Stimulated activated CD4-positive, alpha-beta T cell treated with anti-CD3 and anti-CD28 coated beads, Interleukin-15, amount 100 ng/mL, for 24 hours (primary cell): Measurements from ENCODE around the gene UMPS.
A peak's percentile ranks its signal among the peaks of the same experiment; 100 is the strongest.
"Not testable (repeated sequence)": the region's sequence is repeated elsewhere in the genome, so short reads cannot be mapped to it uniquely, and the experiment has no call there.

Source experiments
- DNase-seq: peaks from one replicate; pipeline ENCODE4 v3.0.0-alpha.2; 2020

UMPS gene

DNA sequence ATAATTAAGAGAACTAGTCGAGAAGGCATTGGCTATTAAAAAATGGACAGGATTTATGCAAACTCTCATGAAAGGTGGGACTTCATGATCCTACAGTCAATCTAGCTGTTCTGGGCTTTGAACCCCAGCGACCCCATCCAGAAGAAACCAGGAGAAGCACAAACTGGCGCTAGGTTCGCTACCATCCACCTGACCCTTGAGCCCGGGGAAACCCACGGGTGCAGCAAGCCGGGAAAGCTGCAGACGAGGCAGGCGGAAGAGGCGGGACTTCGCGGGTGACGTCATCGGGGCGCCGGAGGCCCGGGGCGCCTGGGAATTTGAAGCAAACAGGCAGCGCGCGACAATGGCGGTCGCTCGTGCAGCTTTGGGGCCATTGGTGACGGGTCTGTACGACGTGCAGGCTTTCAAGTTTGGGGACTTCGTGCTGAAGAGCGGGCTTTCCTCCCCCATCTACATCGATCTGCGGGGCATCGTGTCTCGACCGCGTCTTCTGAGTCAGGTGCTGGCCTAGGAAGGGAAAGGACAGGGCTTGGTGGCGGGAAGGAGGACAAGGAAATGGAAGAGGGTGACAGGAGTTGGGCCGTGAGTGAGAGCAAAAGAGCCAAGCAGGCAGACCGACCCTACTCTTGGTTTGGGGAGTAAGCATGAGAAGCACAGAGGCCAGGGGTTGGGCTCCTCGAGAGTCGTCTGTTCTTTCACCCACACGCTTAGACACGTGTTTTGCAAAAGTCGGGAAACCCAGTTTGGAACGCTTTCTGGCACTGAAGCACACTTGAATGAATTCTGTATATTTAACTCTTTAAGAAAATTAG, at the start of gene UMPS:
Gene UMPS, plus strand, starts transcription at position 324 of the 812 bp plus-strand sequence. Its CDS starts 20 bp downstream, at position 344.
- peak; percentile 97 for DNase-seq

DNA sequence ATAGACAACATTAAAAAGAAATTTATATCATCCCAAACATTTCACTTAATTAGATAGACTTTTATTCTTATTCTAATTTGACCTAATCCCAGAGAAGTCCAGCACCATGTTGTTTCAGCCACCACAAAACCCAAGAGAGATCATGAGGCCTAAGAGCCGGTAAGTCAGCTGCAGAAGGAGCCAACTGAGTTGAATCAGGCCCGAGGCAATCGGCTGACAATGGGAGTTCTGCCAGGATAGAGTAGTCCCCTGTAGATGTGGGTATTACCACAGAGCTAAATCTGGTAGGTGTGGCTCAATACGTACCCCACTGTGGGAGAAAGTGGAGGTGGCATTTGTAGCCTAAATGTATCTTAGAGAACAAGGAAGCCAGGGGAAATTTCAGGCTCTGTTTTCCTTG, 49.7 kb upstream of the UMPS start:
- no peak for DNase-seq

- DNase-seq = no peak
Measured at GRCh38 chr3:124682263-124682662, 48.0 kb upstream of the UMPS start.

GRCh38 chr3:124684459-124684858, 45.8 kb upstream of the UMPS start:
- no peak for DNase-seq

DNA sequence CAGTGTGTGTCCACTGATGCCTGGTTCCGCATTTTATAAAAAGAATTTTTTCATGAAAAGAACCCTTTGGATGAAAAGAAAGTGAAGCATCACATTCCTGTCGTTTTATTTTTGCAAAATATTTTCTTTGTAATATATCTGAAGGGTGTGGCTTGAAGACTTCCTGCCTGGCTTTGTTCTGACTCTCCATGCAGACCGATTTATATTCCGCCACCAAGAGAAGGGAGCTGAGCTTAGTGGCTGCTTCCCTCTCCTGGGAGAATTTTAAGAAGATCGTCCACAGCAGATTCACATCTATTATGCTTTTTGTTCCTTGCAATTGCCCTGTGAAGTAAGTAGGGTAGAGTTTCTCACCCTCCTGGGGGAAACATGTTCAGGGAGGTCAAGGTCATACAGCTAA, 45.2 kb upstream of the UMPS start:
- DNase-seq = no peak

DNA sequence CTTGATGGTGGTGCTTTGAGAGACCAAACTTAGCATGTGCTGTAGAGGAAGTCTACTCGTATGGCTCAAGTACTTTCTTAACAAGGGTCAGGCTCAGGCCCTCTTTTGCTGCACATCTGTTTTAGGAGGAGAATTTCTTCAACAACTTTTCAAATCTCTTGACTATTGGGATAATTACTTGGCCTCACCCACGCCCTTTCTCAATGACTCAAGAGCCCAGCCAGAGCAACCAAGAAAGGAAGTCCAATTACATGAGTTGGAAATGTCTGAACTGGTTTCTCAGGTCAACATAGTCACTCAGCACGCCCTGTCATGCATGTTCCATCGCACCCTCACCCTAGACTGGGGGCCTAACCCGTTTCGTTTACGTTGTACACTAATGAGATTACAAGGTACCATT, 44.8 kb upstream of the UMPS start:
- DNase-seq = no peak

- no peak for DNase-seq
Measured at GRCh38 chr3:124686028-124686670, 44.1 kb upstream of the UMPS start.

DNA sequence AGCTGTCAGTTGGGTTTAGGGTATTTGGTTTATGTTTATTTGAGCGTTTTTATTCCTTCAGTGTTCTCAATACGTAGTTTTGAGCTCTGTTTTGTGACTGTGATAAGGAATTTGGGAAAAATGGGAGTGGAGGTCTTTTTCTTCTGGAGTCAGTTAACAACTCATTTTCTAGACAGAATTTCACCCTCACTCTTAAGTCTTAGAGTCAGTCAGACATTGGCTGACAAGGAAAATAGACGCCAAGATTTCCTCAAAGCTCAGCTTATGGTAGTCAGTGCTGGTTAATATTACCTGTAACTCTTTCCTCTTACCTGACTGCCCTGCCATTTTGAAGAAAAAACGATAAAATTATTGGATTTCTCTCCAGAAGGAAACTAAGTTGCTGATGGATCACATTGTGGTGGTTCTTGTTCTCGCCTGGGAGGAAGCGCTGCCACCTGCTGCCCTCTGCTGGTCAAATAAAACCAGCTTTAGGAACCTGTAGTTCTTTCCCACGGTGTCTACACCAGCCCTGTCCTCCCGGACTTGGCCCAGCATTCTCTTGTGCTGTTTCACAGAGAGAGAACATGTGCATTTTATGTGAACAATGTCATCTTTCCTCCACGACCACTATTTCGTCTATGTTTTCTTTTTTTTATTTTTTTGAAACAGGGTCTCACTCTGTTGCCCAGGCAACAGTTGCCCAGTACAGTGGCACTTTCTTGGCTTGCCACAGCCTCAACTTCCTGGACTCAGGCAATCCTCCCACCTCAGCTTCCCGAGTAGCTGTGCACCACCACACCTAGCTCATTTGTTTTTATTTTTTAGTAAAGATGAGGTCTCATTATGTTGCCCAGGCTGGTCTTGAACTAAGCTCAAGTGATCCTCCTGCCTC, 41.4 kb upstream of the UMPS start:
- peak; percentile 81 for DNase-seq

DNA sequence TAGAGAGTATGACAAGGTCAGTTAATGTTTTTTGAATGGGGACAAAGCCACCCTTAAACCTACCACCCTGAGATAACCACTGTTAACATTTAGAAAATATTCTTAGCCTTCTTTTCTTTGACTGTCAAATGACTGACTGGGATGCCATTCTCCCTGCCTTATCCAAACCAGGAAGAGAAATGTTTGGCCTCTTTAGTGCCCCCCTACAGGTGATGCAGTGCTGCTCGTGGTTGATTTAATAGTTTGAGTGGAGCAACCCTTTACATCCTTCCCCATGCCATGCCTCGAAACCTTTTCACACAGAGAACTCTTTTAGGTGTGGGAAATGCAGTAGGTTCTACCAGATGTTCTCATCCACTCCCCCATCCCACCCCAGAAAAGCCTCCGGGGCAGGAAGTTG, 38.7 kb upstream of the UMPS start:
- DNase-seq = no peak

GRCh38 chr3:124694486-124694885, 35.8 kb upstream of the UMPS start:
- no peak for DNase-seq

GRCh38 chr3:124695369-124695768, 34.9 kb upstream of the UMPS start:
- no peak for DNase-seq

DNA sequence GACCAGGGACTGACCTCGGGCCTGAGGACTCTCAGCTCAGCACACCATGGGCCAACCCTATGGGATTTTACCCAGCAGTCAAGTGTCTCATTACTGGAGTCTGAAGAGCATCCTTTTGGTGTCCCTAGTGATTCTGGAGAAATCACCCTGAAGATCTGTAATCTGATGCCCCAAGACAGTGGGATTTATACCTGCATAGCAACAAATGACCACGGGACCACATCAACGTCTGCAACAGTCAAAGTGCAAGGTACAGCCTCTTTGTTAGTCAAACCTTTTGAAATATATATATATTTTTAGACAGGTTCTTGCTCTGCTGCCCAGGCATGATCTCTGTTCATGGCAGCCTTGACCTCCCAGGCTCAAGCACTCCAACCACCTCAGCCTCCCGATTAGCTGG, 34.2 kb upstream of the UMPS start:
- DNase-seq = no peak

- no peak for DNase-seq
Measured at GRCh38 chr3:124697302-124697701, 33.0 kb upstream of the UMPS start.

GRCh38 chr3:124698030-124698770, 32.1 kb upstream of the UMPS start:
- DNase-seq = no peak

- no peak for DNase-seq
Measured at GRCh38 chr3:124699051-124699450, 31.2 kb upstream of the UMPS start.

DNA sequence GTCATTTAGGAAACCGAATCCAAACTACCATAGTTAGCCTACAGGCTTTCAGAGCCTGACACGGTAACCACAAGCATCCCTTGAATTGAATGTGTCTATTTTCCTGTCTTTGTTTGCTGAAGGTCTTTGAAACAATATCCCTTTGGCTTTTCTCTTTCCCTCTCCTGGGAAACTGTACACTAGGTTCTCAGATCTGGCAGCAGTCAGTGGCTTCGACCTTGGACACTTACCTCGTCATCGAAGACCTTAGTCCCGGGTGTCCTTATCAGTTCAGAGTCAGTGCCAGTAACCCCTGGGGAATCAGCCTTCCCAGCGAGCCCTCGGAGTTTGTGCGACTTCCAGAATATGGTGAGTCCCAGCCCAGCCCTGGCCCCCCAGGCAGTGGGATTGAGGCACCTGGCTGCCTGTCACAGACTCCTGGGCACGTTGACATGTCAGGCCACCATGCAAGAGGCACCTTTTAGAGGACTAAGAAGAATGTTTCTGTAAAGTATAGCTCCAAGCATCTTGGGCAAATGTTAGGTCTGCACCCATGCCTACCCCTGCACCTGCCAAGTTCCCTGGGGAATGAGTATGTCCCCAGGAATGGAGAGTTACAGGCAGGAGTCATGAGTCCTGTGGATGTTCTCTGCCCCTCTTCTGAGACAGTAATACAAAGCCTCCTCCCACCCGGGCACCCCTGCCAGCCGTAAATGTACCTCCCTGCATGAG, 30.4 kb upstream of the UMPS start:
- DNase-seq = no peak

DNA sequence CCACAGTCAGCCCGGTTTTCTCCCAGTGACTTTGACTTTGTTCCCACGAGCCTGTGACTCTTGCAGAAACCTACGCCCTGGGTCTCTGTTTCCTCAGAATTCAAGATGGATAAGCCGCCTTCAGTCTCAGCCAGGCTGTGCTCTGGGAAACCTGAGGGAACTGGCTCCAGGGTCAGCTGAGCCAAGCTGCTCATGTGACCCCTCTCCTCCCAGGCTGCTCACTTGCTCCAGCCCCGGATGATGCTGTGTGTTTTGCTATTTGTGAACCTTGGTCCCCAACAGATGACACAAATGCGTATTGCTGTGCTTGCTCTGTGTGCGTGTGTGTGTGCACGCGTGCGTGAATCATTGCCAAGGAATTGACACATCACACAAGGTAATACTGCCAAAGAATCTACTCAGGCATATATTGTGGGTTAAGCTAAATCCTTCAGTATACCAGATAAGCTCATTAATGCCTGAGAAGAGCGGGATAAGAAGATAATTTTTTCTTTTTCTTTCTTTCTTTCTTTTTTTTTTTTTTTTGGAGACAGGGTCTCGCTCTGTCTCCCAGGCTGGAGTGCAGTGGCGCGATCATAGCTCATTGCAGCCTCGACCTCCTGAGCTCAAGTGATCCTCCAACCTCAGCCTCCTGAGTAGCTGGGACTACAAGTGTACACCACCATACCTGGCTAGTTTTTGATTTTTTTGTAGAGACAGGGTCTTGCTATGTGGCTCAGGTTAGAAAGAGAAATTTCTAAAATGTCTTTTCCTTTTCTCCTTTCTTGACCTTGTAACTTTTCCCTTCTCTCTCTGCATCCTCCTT, 29.2 kb upstream of the UMPS start:
- no peak for DNase-seq

- DNase-seq = no peak
Measured at GRCh38 chr3:124701687-124702086, 28.6 kb upstream of the UMPS start.

DNA sequence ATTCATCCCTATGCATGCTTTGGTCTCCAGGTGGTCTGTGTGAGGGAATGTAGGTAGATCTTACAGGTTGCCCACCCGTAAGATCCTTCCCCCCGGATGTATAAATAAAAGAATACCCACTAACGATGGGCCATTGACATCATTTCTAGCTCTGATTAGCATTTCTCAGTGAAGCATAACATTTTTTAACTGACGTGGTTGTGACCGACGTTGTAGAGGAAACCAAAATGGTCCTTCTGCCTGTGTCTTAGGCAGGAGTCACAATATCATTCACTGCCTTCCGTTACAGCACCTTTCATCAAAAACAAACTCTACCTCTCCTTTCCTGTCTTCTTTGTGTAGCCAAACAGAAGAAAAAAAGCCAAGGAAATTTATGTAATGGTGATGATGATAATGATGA, 27.3 kb upstream of the UMPS start:
- no peak for DNase-seq

- no peak for DNase-seq
Measured at GRCh38 chr3:124705552-124705951, 24.7 kb upstream of the UMPS start.

DNA sequence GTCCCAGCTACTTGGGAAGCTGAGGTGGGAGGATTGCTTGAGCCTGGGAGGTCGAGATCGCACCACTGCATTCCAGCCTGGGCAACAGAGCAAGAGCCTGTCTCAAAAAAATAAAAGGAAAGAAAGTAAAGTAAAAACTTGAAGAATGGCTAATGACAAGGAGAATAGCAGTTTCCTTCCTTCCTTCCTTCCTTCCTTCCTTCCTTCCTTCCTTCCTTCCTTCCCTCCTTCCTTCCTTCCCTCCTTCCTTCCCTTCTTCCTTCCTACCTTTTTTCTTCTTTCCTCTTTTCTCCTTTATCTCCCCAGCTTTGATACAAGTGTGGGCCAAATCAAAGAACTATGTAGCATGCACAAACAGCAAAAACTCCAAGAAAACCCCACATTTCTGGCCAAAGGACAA, 23.0 kb upstream of the UMPS start:
- DNase-seq = not testable (repeated sequence)
